ENCODE measurements around the gene MYO15B.

MYO15B gene

GRCh38 chr17:75587675-75588595 lies at the start of gene MYO15B:
Gene MYO15B (plus strand): TSS chr17:75587800. CDS start chr17:75588058, 258 bp downstream.
- Histone ChIP-seq H3K36me3 (ENCODE audit: insufficient read depth, low read depth, low read length) (no peaks in the 10 kb centered on the region), H3K4me3 (ENCODE audit: low read length) (peak within 1 kb of the TSS; percentile 65), H3K9me3 (ENCODE audit: insufficient read depth, low read depth, low read length) (no peaks in the 10 kb centered on the region), H3K27ac (ENCODE audit: low read length) (no peak within 1 kb of the TSS), H3K9ac (ENCODE audit: low read depth, low read length) (peak within 1 kb of the TSS; percentile 56; the same call in 1 of the 2 replicates), H3K27me3 (ENCODE audit: insufficient read depth, low read length) (peaks cover 39% of the 10 kb centered on the region), H3K4me1 (ENCODE audit: insufficient read depth, low read length) (no peaks in the 10 kb centered on the region)

GRCh38 chr17:75539967-75540729 lies 47.5 kb upstream of the MYO15B start:
- H3K27ac ChIP-seq (ENCODE audit: low read length), result no peak overlapping the region
- H3K4me3 ChIP-seq (ENCODE audit: low read length), result no peak overlapping the region
- H3K27me3 ChIP-seq (ENCODE audit: insufficient read depth, low read length), result no peaks in the 10 kb centered on the region
- no peaks in the 10 kb centered on the region for H3K9me3 ChIP-seq (ENCODE audit: insufficient read depth, low read depth, low read length)
- no peaks in the 10 kb centered on the region for H3K36me3 ChIP-seq (ENCODE audit: insufficient read depth, low read depth, low read length)
- H3K4me1 ChIP-seq (ENCODE audit: insufficient read depth, low read length), result no peaks in the 10 kb centered on the region
- H3K9ac ChIP-seq (ENCODE audit: low read depth, low read length), result no peak overlapping the region; the same call in 1 of the 2 replicates

DNA sequence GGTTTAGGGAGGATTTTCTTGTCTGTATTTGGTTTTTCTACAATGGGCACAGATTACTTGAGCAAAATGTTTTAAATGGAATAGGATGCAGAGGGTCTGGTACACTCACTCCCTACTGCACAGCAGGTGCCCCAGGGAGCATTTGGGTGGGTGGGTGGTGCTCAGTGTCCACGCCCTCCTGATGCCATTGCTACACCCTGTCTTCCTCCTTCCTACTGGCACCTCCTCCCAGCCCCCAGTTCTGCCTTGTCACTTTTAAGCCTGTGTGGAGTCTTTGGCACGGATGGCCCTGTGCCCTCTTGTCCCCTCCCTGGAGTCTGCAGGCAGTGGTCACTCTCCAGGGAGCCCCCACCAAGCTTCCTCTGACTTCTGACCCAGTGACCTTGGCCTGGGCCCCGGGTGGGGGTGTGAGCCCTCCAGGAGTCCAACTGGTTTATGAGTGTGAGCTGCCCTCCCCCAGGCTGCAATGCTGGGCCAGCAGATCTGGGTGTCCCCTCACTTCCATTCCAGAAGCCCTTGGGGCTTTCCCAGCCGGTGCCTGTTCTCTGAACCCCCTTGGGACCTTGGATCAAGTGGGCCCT lies 46.6 kb upstream of the MYO15B start:
- no peaks in the 10 kb centered on the region for H3K4me1 ChIP-seq (ENCODE audit: insufficient read depth, low read length)
- no peaks in the 10 kb centered on the region for H3K36me3 ChIP-seq (ENCODE audit: insufficient read depth, low read depth, low read length)
- no peaks in the 10 kb centered on the region for H3K27me3 ChIP-seq (ENCODE audit: insufficient read depth, low read length)
- H3K9me3 ChIP-seq (ENCODE audit: insufficient read depth, low read depth, low read length), result no peaks in the 10 kb centered on the region
- H3K9ac ChIP-seq (ENCODE audit: low read depth, low read length), result no peak overlapping the region; the same call in 1 of the 2 replicates
- H3K27ac ChIP-seq (ENCODE audit: low read length), result no peak overlapping the region
- no peak overlapping the region for H3K4me3 ChIP-seq (ENCODE audit: low read length)

DNA sequence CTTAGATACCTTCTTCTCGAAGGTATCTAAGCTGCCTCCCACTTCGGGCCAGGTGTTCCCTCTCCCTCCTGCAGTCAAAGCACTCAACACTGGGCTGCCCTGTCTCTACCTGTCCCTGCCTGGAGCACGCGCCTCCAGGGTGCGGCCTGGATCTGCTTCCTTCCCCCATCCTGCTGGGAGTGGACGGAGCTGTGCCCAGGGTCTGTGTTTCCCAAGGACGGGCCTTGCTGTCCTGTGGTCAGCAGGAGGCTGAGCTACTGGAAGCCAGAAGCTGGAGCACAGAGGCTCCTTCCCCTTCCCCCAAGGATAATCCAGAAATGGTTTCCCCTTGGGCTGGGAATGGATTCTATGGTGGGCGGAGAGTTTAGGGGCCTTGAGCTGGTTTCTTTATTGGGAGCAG lies 45.4 kb upstream of the MYO15B start:
- no peaks in the 10 kb centered on the region for H3K36me3 ChIP-seq (ENCODE audit: insufficient read depth, low read depth, low read length)

DNA sequence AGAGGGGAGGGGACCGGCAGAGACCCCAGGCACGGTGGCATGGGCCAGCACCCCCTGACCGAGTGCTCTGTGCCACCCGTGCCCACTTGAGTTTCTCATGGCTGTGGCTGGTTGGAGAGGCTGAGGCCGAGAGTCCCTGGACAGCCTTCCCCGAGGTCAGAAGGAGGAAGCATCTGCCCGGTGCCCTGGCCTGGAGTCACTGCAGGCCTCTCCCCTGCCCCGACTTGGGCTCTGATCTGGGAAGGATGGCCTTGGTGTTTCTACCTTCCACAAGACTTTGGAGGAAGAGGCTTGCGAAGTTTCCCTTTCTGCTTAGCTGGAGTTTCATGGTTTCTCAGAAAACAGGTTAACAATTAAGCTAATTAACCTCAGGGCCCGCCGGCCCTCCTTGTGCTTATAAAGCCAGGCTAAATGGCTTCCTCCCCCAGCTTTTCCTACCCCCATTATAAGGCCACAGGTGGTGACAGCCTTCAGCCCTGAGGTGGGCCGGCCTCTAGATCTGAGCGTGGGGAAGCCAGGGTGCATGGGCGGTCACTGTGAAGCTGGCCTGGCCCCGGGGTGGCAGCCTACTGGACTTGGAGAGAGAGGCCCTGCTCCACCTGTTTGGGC lies 44.8 kb upstream of the MYO15B start:
- Histone ChIP-seq H3K4me3 (ENCODE audit: low read length) (no peak overlapping the region), H3K4me1 (ENCODE audit: insufficient read depth, low read length) (no peaks in the 10 kb centered on the region), H3K27me3 (ENCODE audit: insufficient read depth, low read length) (no peaks in the 10 kb centered on the region), H3K36me3 (ENCODE audit: insufficient read depth, low read depth, low read length) (no peaks in the 10 kb centered on the region), H3K9ac (ENCODE audit: low read depth, low read length) (no peak overlapping the region), H3K9me3 (ENCODE audit: insufficient read depth, low read depth, low read length) (no peaks in the 10 kb centered on the region), H3K27ac (ENCODE audit: low read length) (no peak overlapping the region)

More for the DNA sequence above, 45.4 kb upstream of the MYO15B start:
- Histone ChIP-seq H3K27me3 (ENCODE audit: insufficient read depth, low read length) (no peaks in the 10 kb centered on the region), H3K4me1 (ENCODE audit: insufficient read depth, low read length) (no peaks in the 10 kb centered on the region), H3K4me3 (ENCODE audit: low read length) (no peak overlapping the region), H3K9me3 (ENCODE audit: insufficient read depth, low read depth, low read length) (no peaks in the 10 kb centered on the region), H3K27ac (ENCODE audit: low read length) (no peak overlapping the region), H3K9ac (ENCODE audit: low read depth, low read length) (no peak overlapping the region)

- H3K27ac ChIP-seq (ENCODE audit: low read length), result no peak overlapping the region
- no peak overlapping the region for H3K9ac ChIP-seq (ENCODE audit: low read depth, low read length)
- H3K4me1 ChIP-seq (ENCODE audit: insufficient read depth, low read length), result peaks cover 4% of the 10 kb centered on the region; the same call in 1 of the 2 replicates
- H3K9me3 ChIP-seq (ENCODE audit: insufficient read depth, low read depth, low read length), result no peaks in the 10 kb centered on the region
- no peak overlapping the region for H3K4me3 ChIP-seq (ENCODE audit: low read length)
- no peaks in the 10 kb centered on the region for H3K27me3 ChIP-seq (ENCODE audit: insufficient read depth, low read length)
- no peaks in the 10 kb centered on the region for H3K36me3 ChIP-seq (ENCODE audit: insufficient read depth, low read depth, low read length)
Observed at GRCh38 chr17:75544250-75544649, 43.4 kb upstream of the MYO15B start.

DNA sequence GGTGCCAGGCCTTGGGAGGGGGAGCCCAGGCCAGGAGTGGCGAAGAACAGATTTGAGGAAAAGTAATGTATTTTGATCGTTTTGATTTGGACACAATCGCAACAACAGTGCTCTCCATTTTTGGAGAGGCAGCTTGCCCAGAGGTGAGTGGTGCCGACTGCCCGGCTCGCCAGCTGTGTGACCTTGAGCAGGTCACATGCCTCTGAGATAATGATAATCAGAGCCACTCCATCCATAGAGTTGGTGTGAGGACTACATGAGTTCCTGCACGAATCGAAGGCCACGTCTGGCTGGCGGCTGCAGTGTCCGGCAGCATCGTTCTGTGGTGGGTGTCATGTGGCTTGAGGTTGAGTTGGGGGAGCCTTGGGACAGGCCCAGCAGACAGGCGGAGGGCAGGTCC lies 41.4 kb upstream of the MYO15B start:
- no peak overlapping the region for H3K9ac ChIP-seq (ENCODE audit: low read depth, low read length)
- no peak overlapping the region for H3K27ac ChIP-seq (ENCODE audit: low read length)
- H3K9me3 ChIP-seq (ENCODE audit: insufficient read depth, low read depth, low read length), result no peaks in the 10 kb centered on the region
- H3K4me3 ChIP-seq (ENCODE audit: low read length), result no peak overlapping the region
- H3K36me3 ChIP-seq (ENCODE audit: insufficient read depth, low read depth, low read length), result no peaks in the 10 kb centered on the region
- peaks cover 9% of the 10 kb centered on the region; the same call in 1 of the 2 replicates for H3K4me1 ChIP-seq (ENCODE audit: insufficient read depth, low read length)
- no peaks in the 10 kb centered on the region for H3K27me3 ChIP-seq (ENCODE audit: insufficient read depth, low read length)

GRCh38 chr17:75547091-75547490 lies 40.5 kb upstream of the MYO15B start:
- H3K9ac ChIP-seq (ENCODE audit: low read depth, low read length), result no peak overlapping the region
- no peak overlapping the region for H3K4me3 ChIP-seq (ENCODE audit: low read length)
- H3K27ac ChIP-seq (ENCODE audit: low read length), result no peak overlapping the region
- no peaks in the 10 kb centered on the region for H3K9me3 ChIP-seq (ENCODE audit: insufficient read depth, low read depth, low read length)
- no peaks in the 10 kb centered on the region for H3K36me3 ChIP-seq (ENCODE audit: insufficient read depth, low read depth, low read length)
- no peaks in the 10 kb centered on the region for H3K27me3 ChIP-seq (ENCODE audit: insufficient read depth, low read length)
- peaks cover 9% of the 10 kb centered on the region; the same call in 1 of the 2 replicates for H3K4me1 ChIP-seq (ENCODE audit: insufficient read depth, low read length)

- peak overlapping the region; percentile 42 for H3K27ac ChIP-seq (ENCODE audit: low read length)
- no peak overlapping the region for H3K4me3 ChIP-seq (ENCODE audit: low read length)
- no peaks in the 10 kb centered on the region for H3K36me3 ChIP-seq (ENCODE audit: insufficient read depth, low read depth, low read length)
- H3K4me1 ChIP-seq (ENCODE audit: insufficient read depth, low read length), result peaks cover 9% of the 10 kb centered on the region
- no peaks in the 10 kb centered on the region for H3K9me3 ChIP-seq (ENCODE audit: insufficient read depth, low read depth, low read length)
- no peaks in the 10 kb centered on the region for H3K27me3 ChIP-seq (ENCODE audit: insufficient read depth, low read length)
- H3K9ac ChIP-seq (ENCODE audit: low read depth, low read length), result 0 out of 2 replicates have a peak overlapping the region, but pooled peaks have one; percentile 49
Observed at GRCh38 chr17:75548813-75549212, 38.8 kb upstream of the MYO15B start.

- Histone ChIP-seq H3K4me3 (ENCODE audit: low read length) (peak overlapping the region; percentile 62), H3K9ac (ENCODE audit: low read depth, low read length) (peak overlapping the region; percentile 60; the same call in 1 of the 2 replicates), H3K27me3 (ENCODE audit: insufficient read depth, low read length) (no peaks in the 10 kb centered on the region), H3K4me1 (ENCODE audit: insufficient read depth, low read length) (peaks cover 9% of the 10 kb centered on the region), H3K36me3 (ENCODE audit: insufficient read depth, low read depth, low read length) (no peaks in the 10 kb centered on the region), H3K9me3 (ENCODE audit: insufficient read depth, low read depth, low read length) (no peaks in the 10 kb centered on the region), H3K27ac (ENCODE audit: low read length) (peak overlapping the region; percentile 42)
Observed at GRCh38 chr17:75549246-75550138, 38.1 kb upstream of the MYO15B start.

Measured in iPS-20b (cell line).